GM12878 (cell line): ENCODE measurements around the gene HSPA12B. TPM values are rescaled to one million over a fixed set of nuclear protein-coding genes. Genes with fewer than 3 reads are reported as not detected.

Experiments used
- ATAC-seq: fragments of 200-7000 bp; cut with Tn5 transposase; 3 replicates; pipeline ENCODE4 v1.9.1; 2020; ENCODE audit warnings: mild to moderate bottlenecking, moderate library complexity
- BruUV-seq: library from RNA; stranded (reverse); fragments of 400-500 nt; replicated peaks from 2 replicates; lab custom pipeline; 2021; lab: Mats Ljungman, UMichigan
- CTCF ChIA-PET: fragments of 300-600 bp; sonication (Branson Sonifier 250); formaldehyde crosslinking; extraction: SDS; loops from one replicate; lab custom pipeline; 2021; ENCODE audit warnings: inconsistent platforms; lab: Yijun Ruan, JAX
- POLR2A ChIA-PET: fragments of 350-600 bp; formaldehyde crosslinking; extraction: SDS; loops from one replicate; lab custom pipeline; 2021; ENCODE audit warnings: inconsistent platforms; lab: Charles Lee
- RAD21 ChIA-PET: fragments of 300-600 bp; sonication (Branson Sonifier 250); formaldehyde crosslinking; loops from one replicate; lab custom pipeline; 2023; ENCODE audit warnings: antibody characterized with exemption; ENCODE audit not compliant: unreplicated experiment; lab: Charles Lee
- SMC1A ChIA-PET: fragments of 300-600 bp; sonication (Branson Sonifier 250); formaldehyde crosslinking; loops from one replicate; lab custom pipeline; 2023; ENCODE audit not compliant: unreplicated experiment, uncharacterized antibody; lab: Charles Lee
- DNase-seq: peaks from one replicate; pipeline ENCODE4 v3.0.0-alpha.2; 2011; ENCODE audit warnings: low read depth, low spot score
- FAIRE-seq: peaks from 3 replicates; lab custom pipeline; 2011; peaks lifted over from hg19 to GRCh38; lab: Jason Lieb, UNC
- H2AFZ ChIP-seq: 2 replicates; pipeline ENCODE4 v1.6.0; 2011; ENCODE audit warnings: low read depth, low read length, control low read depth; ENCODE audit not compliant: control insufficient read depth
- H3K27ac ChIP-seq: 2 replicates; pipeline ENCODE4 v1.5.1; 2011; ENCODE audit warnings: control low read depth; ENCODE audit not compliant: control insufficient read depth, insufficient read depth
- H3K27me3 ChIP-seq, 2 experiments: replicated peaks in 1 of 2; 2 replicates each; pipeline versions ENCODE4 v1.6.0 to v1.6.1; 2011; ENCODE audit warnings: low read length in 1 of 2; ENCODE audit not compliant: control insufficient read depth in 2 of 2, insufficient read depth in 2 of 2
- H3K36me3 ChIP-seq, 2 experiments: 2 replicates each; pipeline ENCODE4 v1.5.1; 2011; ENCODE audit warnings: low read length in 1 of 2; ENCODE audit not compliant: control insufficient read depth in 2 of 2, insufficient read depth in 2 of 2
- H3K4me1 ChIP-seq: 2 replicates; pipeline ENCODE4 v1.6.1; 2011; ENCODE audit warnings: mild to moderate bottlenecking, low read length, moderate library complexity, mixed read lengths; ENCODE audit not compliant: control insufficient read depth, insufficient read depth
- H3K4me2 ChIP-seq: 2 replicates; pipeline ENCODE4 v1.6.0; 2011; ENCODE audit warnings: control low read depth; ENCODE audit not compliant: control insufficient read depth, insufficient read depth
- H3K4me3 ChIP-seq: fragments of 200-600 bp; sonication (generic); 2 replicates; pipeline ENCODE4 v1.5.1; 2016
- H3K79me2 ChIP-seq: 2 replicates; pipeline ENCODE4 v1.6.0; 2011; ENCODE audit warnings: low read length; ENCODE audit not compliant: control insufficient read depth, insufficient read depth
- H3K9ac ChIP-seq: 2 replicates; pipeline ENCODE4 v1.8.0; 2011; ENCODE audit warnings: low read length, control low read depth, mixed read lengths; ENCODE audit not compliant: control insufficient read depth, insufficient read depth
- H3K9me3 ChIP-seq: replicated peaks from 3 replicates; pipeline ENCODE4 v1.5.1; 2011; ENCODE audit warnings: mild to moderate bottlenecking, low read length; ENCODE audit not compliant: control insufficient read depth, insufficient read depth
- H4K20me1 ChIP-seq: 2 replicates; pipeline ENCODE4 v1.6.0; 2011; ENCODE audit not compliant: control insufficient read depth, insufficient read depth
- BACH1 ChIP-seq: fragments of 450-650 bp; IDR thresholded peaks from 2 replicates; pipeline ENCODE4 v1.6.1; 2017; ENCODE audit warnings: mild to moderate bottlenecking, borderline replicate concordance
- BMI1 ChIP-seq: fragments of 450-650 bp; IDR thresholded peaks from 2 replicates; pipeline ENCODE4 v1.6.1; 2016; ENCODE audit warnings: mild to moderate bottlenecking, moderate library complexity, borderline replicate concordance
- USF1 ChIP-seq: IDR thresholded peaks from 2 replicates; pipeline ENCODE4 v1.6.1; 2011; ENCODE audit warnings: borderline replicate concordance, low read depth, mild to moderate bottlenecking, moderate library complexity, mixed read lengths, low read length; ENCODE audit not compliant: insufficient read depth; ENCODE audit errors: extremely low read length
- WRNIP1 ChIP-seq: IDR thresholded peaks from 2 replicates; pipeline ENCODE4 v1.6.1; 2011; ENCODE audit warnings: low read depth, low read length, improper control_type of control experiment, borderline replicate concordance
- WGBS: methylation state at CpG from one replicate; pipeline ENCODE4 v1.1.6; 2016; ENCODE audit warnings: low lambda C conversion rate; ENCODE audit not compliant: insufficient replicate concordance, insufficient coverage; ENCODE audit errors: missing lambda C conversion rate; 5-methylcytosine and 5-hydroxymethylcytosine counted together
- in situ Hi-C: fragments of 300-500 bp; cut with MboI; formaldehyde crosslinking; loops from 9 replicates; pipeline ENCODE4 v1.14.3; 2018; ENCODE audit warnings: mixed read lengths
- intact Hi-C: fragments of 100-400 bp; cut with micrococcal nuclease; formaldehyde crosslinking; loops from one replicate; pipeline ENCODE4 v1.14.2; 2022; ENCODE audit not compliant: unreplicated experiment
- polyA plus RNA-seq, 11 experiments: library from polyadenylated mRNA; depleted of rRNA in 4 of 11; unstranded in 6 of 11; stranded (reverse) in 5 of 11; fragments of >200 nt; fragmentation: Nextera tagmentation in 4 of 11; fragmentation: Illumina TruSeq in 1 of 11; extraction: Ambion mirVana in 4 of 11; extraction: Trizol in 1 of 11; gene quantifications; 1 replicate in 1 of 11; 2 replicates in 10 of 11; pipeline versions ENCODE4 v1.2.1 to v1.2.3, GENCODE V29; 2011 to 2016; ENCODE audit warnings: inconsistent platforms in 2 of 11, missing spikeins in 2 of 11, low read depth in 1 of 11
- total RNA-seq, 4 experiments: library from RNA; depleted of rRNA in 3 of 4; stranded (reverse); fragments of >200 nt in 3 of 4; fragmentation: Illumina TruSeq in 1 of 4; extraction: Trizol in 1 of 4; gene quantifications; 2 replicates each; pipeline versions ENCODE4 v1.2.1 to v1.2.3, GENCODE V29; 2013 to 2021

Gene HSPA12B
- total and polyA plus RNA-seq, 10 of the 15 experiments (the other 5 are each of a cell fraction or from before 2014, with no cell fraction given), result 0.08 TPM; not detected in 9

GRCh38 chr20:3797226-3797545 lies 64.7 kb downstream of the HSPA12B start:
- ATAC-seq, result no peak
- SMC1A ChIA-PET, result no interaction called here
- intact Hi-C loops, result loop anchor here (5.0 kb wide), 1 partner anchor 110 kb away; no protein-coding TSS in a partner anchor
- in situ Hi-C loops, result no loop called here
- no peaks in the 10 kb centered on the region for H3K9me3 ChIP-seq
- peaks cover 18% of the 10 kb centered on the region for H3K79me2 ChIP-seq
- CTCF ChIA-PET, result interaction anchor here (1.7 kb wide), 1 partner anchor 58 kb away, joined by 5 read pairs; no protein-coding TSS in a partner anchor
- peaks cover 37% of the 10 kb centered on the region for H3K4me1 ChIP-seq
- POLR2A ChIA-PET, result no interaction called here
- RAD21 ChIA-PET, result no interaction called here
- peak overlapping the region; percentile 77 for H3K4me3 ChIP-seq
- no peak for FAIRE-seq
- H3K36me3 ChIP-seq, result peaks cover 5 to 13% of the 10 kb centered on the region in 2 experiments
- H2AFZ ChIP-seq, result no peak overlapping the region
- no peak for DNase-seq
- 62% methylated on average over 5 of the region's 5 CpGs for WGBS
- H3K9ac ChIP-seq, result peak overlapping the region; percentile 68
- BruUV-seq, result no TSS peak
- peak overlapping the region; percentile 85 for H3K4me2 ChIP-seq
- TF ChIP-seq BMI1 (no peak), BACH1 (no peak), WRNIP1 (no peak), USF1 (no peak)
- H4K20me1 ChIP-seq, result no peaks in the 10 kb centered on the region
- no peaks in the 10 kb centered on the region for H3K27me3 ChIP-seq
- H3K27ac ChIP-seq, result peak overlapping the region; percentile 62
